SK-N-SH treated with all-trans-retinoic acid at 6 μM for 48 hours (cell line): ENCODE measurements around the gene CST9L.

Source experiments
- ATAC-seq: fragments of 200-7000 bp; cut with Tn5 transposase; 3 replicates; pipeline ENCODE4 v1.9.1; 2020; ENCODE audit warnings: mild to moderate bottlenecking, moderate library complexity
- ARNTL ChIP-seq: fragments of 450-650 bp; formaldehyde crosslinking; IDR thresholded peaks from 2 replicates; pipeline ENCODE4 v1.5.0; 2020; ENCODE audit warnings: low read depth, mild to moderate bottlenecking, moderate library complexity, borderline replicate concordance
- BACH2 ChIP-seq: fragments of 250-450 bp; sonication (Bioruptor Pico); IDR thresholded peaks from 2 replicates; pipeline ENCODE4 v1.9.0; 2021; ENCODE audit warnings: mild to moderate bottlenecking, borderline replicate concordance
- CREB5 ChIP-seq: fragments of 250-450 bp; sonication (Bioruptor Pico); IDR thresholded peaks from 2 replicates; pipeline ENCODE4 v1.5.1; 2020; ENCODE audit warnings: low read depth, mild to moderate bottlenecking, moderate library complexity
- ESRRG ChIP-seq: fragments of 250-450 bp; sonication (Bioruptor Pico); IDR thresholded peaks from 2 replicates; pipeline ENCODE4 v1.6.1; 2021; ENCODE audit warnings: mild to moderate bottlenecking
- GLIS3 ChIP-seq: fragments of 250-450 bp; sonication (Bioruptor Pico); IDR thresholded peaks from 2 replicates; pipeline ENCODE4 v1.5.0; 2020; ENCODE audit warnings: mild to moderate bottlenecking, moderate library complexity
- ISL1 ChIP-seq: fragments of 250-450 bp; sonication (Bioruptor Pico); IDR thresholded peaks from 2 replicates; pipeline ENCODE4 v2.1.2; 2022; ENCODE audit warnings: mild to moderate bottlenecking, moderate library complexity
- PATZ1 ChIP-seq: fragments of 250-450 bp; sonication (Bioruptor Pico); IDR thresholded peaks from 2 replicates; pipeline ENCODE4 v1.8.0; 2020; ENCODE audit warnings: mild to moderate bottlenecking, moderate library complexity, borderline replicate concordance
- POU6F1 ChIP-seq: fragments of 250-450 bp; sonication (Bioruptor Pico); IDR thresholded peaks from 2 replicates; pipeline ENCODE4 v1.8.0; 2021; ENCODE audit warnings: low read depth, mild to moderate bottlenecking, moderate library complexity, borderline replicate concordance
- PPARA ChIP-seq: fragments of 250-450 bp; sonication (Bioruptor Pico); IDR thresholded peaks from 2 replicates; pipeline ENCODE4 v1.5.0; 2020; ENCODE audit warnings: mild to moderate bottlenecking, borderline replicate concordance
- RARB ChIP-seq: fragments of 250-450 bp; sonication (Bioruptor Pico); IDR thresholded peaks from 2 replicates; pipeline ENCODE4 v1.8.0; 2021; ENCODE audit warnings: mild to moderate bottlenecking, moderate library complexity
- SNAI2 ChIP-seq: fragments of 250-450 bp; sonication (Bioruptor Pico); IDR thresholded peaks from 2 replicates; pipeline ENCODE4 v1.5.0; 2020; ENCODE audit warnings: mild to moderate bottlenecking, moderate library complexity
- TCF4 ChIP-seq: fragments of 250-450 bp; sonication (Bioruptor Pico); IDR thresholded peaks from 2 replicates; pipeline ENCODE4 v1.8.0; 2021; ENCODE audit warnings: mild to moderate bottlenecking, moderate library complexity, borderline replicate concordance
- TOX ChIP-seq: fragments of 250-450 bp; sonication (Bioruptor Pico); IDR thresholded peaks from 2 replicates; pipeline ENCODE4 v1.8.0; 2021; ENCODE audit warnings: mild to moderate bottlenecking, moderate library complexity, borderline replicate concordance
- TSHZ2 ChIP-seq: fragments of 250-450 bp; sonication (Bioruptor Pico); IDR thresholded peaks from 2 replicates; pipeline ENCODE4 v1.5.0; 2020; ENCODE audit warnings: mild to moderate bottlenecking, moderate library complexity
- ZC3H10 ChIP-seq: fragments of 250-450 bp; sonication (Bioruptor Pico); IDR thresholded peaks from 2 replicates; pipeline ENCODE4 v1.5.1; 2021; ENCODE audit warnings: mild to moderate bottlenecking, moderate library complexity
- ZFP3 ChIP-seq: fragments of 250-450 bp; sonication (Bioruptor Pico); IDR thresholded peaks from 2 replicates; pipeline ENCODE4 v1.5.0; 2020; ENCODE audit warnings: mild to moderate bottlenecking, moderate library complexity
- ZFP30 ChIP-seq: fragments of 450-650 bp; formaldehyde crosslinking; IDR thresholded peaks from 2 replicates; pipeline ENCODE4 v1.5.0; 2022; ENCODE audit warnings: mild to moderate bottlenecking, moderate library complexity
- ZNF565 ChIP-seq: fragments of 450-650 bp; formaldehyde crosslinking; conservative IDR thresholded peaks from 2 replicates; pipeline ENCODE4 v1.5.0; 2020; ENCODE audit warnings: low read depth, mild to moderate bottlenecking, moderate library complexity
- ZNF70 ChIP-seq: fragments of 450-650 bp; formaldehyde crosslinking; IDR thresholded peaks from 2 replicates; pipeline ENCODE4 v1.5.0; 2020; ENCODE audit warnings: mild to moderate bottlenecking, moderate library complexity
- ZNF8 ChIP-seq: fragments of 450-650 bp; formaldehyde crosslinking; IDR thresholded peaks from 2 replicates; pipeline ENCODE4 v1.5.0; 2020; ENCODE audit warnings: mild to moderate bottlenecking, moderate library complexity
- TF ChIP-seq, protein P1 (sequence below): fragments of 250-450 bp; sonication (Bioruptor Pico); IDR thresholded peaks from 2 replicates; pipeline ENCODE4 v1.5.1; 2021; ENCODE audit warnings: mild to moderate bottlenecking, moderate library complexity

The CST9L gene

GRCh38 chr20:23551786-23552185, 16.5 kb downstream of the CST9L start:
- TF ChIP-seq CREB5 (CRISPR knock-in tag) (no peak), ZC3H10 (CRISPR knock-in tag) (no peak), SNAI2 (no peak), ARNTL (CRISPR knock-in tag) (no peak)
- ATAC-seq: no peak

DNA sequence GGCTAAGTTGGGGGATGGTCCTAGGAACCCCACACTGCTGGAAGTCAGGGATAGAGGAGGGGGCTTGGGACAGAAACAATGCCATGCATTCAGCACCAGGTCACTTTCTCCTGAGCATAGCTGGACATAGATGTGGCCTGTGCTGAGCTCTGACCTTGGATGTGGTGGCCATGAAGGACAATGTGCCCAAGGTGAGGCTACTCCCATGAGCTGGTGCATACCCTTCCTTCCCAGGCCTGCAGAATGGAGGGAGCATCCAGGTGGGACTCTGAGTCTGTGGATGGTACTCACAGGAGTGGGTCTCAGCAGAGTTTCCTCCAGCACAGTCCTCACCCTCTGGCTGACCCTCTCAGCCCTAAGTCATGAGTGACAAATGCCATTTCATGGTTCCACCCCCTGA, 16.9 kb downstream of the CST9L start:
- ATAC-seq: no peak
- TF ChIP-seq SNAI2 (no peak), ZFP3 (CRISPR knock-in tag) (no peak), ZC3H10 (CRISPR knock-in tag) (no peak), BACH2 (CRISPR knock-in tag) (no peak), TSHZ2 (CRISPR knock-in tag) (no peak), ARNTL (CRISPR knock-in tag) (no peak), TCF4 (no peak), PATZ1 (CRISPR knock-in tag) (no peak), ESRRG (no peak), ZNF565 (CRISPR knock-in tag) (no peak), CREB5 (CRISPR knock-in tag) (no peak), RARB (CRISPR knock-in tag) (no peak)
- TF ChIP-seq, protein P1, sequence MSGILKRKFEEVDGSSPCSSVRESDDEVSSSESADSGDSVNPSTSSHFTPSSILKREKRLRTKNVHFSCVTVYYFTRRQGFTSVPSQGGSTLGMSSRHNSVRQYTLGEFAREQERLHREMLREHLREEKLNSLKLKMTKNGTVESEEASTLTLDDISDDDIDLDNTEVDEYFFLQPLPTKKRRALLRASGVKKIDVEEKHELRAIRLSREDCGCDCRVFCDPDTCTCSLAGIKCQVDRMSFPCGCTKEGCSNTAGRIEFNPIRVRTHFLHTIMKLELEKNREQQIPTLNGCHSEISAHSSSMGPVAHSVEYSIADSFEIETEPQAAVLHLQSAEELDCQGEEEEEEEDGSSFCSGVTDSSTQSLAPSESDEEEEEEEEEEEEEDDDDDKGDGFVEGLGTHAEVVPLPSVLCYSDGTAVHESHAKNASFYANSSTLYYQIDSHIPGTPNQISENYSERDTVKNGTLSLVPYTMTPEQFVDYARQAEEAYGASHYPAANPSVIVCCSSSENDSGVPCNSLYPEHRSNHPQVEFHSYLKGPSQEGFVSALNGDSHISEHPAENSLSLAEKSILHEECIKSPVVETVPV (CRISPR knock-in tag): no peak

DNA sequence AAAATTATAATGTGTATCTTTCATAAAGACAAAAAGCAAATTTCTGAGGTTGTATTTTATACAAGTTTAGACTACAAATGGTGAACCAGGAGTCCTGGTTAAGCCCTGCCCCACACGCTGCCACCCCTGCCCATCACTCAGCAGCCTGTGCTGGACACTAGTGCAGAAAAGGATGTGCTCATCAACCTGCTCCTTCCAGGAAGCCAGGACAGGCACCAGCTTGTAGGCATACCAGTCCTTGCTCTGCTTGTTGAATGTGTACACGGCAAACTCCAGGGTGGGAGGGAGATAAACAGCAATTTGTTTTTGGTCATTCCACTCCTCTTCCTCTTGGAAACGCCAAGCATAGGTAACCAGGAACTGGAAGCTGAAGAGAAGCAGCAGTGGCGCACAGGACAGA, 18.1 kb downstream of the CST9L start:
- ATAC-seq: no peak
- TF ChIP-seq ZFP30 (no peak), ISL1 (CRISPR knock-in tag) (no peak), ZC3H10 (CRISPR knock-in tag) (no peak), TOX (CRISPR knock-in tag) (no peak), BACH2 (CRISPR knock-in tag) (no peak), GLIS3 (CRISPR knock-in tag) (no peak), ESRRG (no peak), POU6F1 (CRISPR knock-in tag) (no peak), ZNF565 (CRISPR knock-in tag) (no peak), ZNF70 (no peak), PPARA (no peak), ZNF8 (CRISPR knock-in tag) (no peak), RARB (CRISPR knock-in tag) (no peak), CREB5 (CRISPR knock-in tag) (no peak), PATZ1 (CRISPR knock-in tag) (no peak)
